HG03342 (cell line): ENCODE data around the gene GAMT.

Experiments used
- ATAC-seq: cut with Tn5 transposase; IDR thresholded peaks from one replicate; pipeline ENCODE4 v1.9.1; 2021; ENCODE audit warnings: mild to moderate bottlenecking, moderate library complexity; ENCODE audit not compliant: unreplicated experiment

GAMT gene

GRCh38 chr19:1434040-1434366 lies 32.7 kb upstream of the GAMT start:
- no peak for ATAC-seq

- no peak for ATAC-seq
These were observed 32.0 kb upstream of the GAMT start for GRCh38 chr19:1433119-1434039.

- ATAC-seq, result no peak
These were observed 31.2 kb upstream of the GAMT start for GRCh38 chr19:1432507-1432887.

- no peak for ATAC-seq
These were observed 30.6 kb upstream of the GAMT start for GRCh38 chr19:1431759-1432506.

- ATAC-seq, result no peak
These were observed 28.9 kb upstream of the GAMT start for GRCh38 chr19:1430246-1430645.

GRCh38 chr19:1429750-1430149 lies 28.4 kb upstream of the GAMT start:
- ATAC-seq, result no peak

GRCh38 chr19:1428738-1429391 lies 27.5 kb upstream of the GAMT start:
- ATAC-seq, result no peak

- ATAC-seq, result no peak
These were observed 26.0 kb upstream of the GAMT start for GRCh38 chr19:1427221-1427920.

GRCh38 chr19:1426736-1427135 lies 25.4 kb upstream of the GAMT start:
- ATAC-seq, result no peak

GRCh38 chr19:1425902-1426301 lies 24.6 kb upstream of the GAMT start:
- ATAC-seq, result no peak

- no peak for ATAC-seq
These were observed 23.9 kb upstream of the GAMT start for GRCh38 chr19:1425102-1425837.

- ATAC-seq, result no peak
These were observed 23.0 kb upstream of the GAMT start for GRCh38 chr19:1424192-1424955.

GRCh38 chr19:1423436-1424191 lies 22.3 kb upstream of the GAMT start:
- ATAC-seq, result no peak

GRCh38 chr19:1422943-1423342 lies 21.6 kb upstream of the GAMT start:
- no peak for ATAC-seq

GRCh38 chr19:1422360-1422759 lies 21.0 kb upstream of the GAMT start:
- no peak for ATAC-seq

GRCh38 chr19:1421958-1422305 lies 20.6 kb upstream of the GAMT start:
- ATAC-seq, result no peak

GRCh38 chr19:1421218-1421957 lies 20.0 kb upstream of the GAMT start:
- no peak for ATAC-seq

- no peak for ATAC-seq
These were observed 19.2 kb upstream of the GAMT start for GRCh38 chr19:1420590-1420989.
